AG04450 (cell line): Measurements from ENCODE around the gene RNF213. TPM values are rescaled to one million over a fixed set of nuclear protein-coding genes. Genes with fewer than 3 reads are reported as not detected.
A peak's percentile ranks its signal among the peaks of the same experiment; 100 is the strongest.

ENCODE experiments used
- CTCF ChIA-PET: fragments of 300-600, 350-600 bp; formaldehyde crosslinking; extraction: SDS; loops from one replicate; lab custom pipeline; 2022; ENCODE audit warnings: antibody characterized with exemption, inconsistent platforms; lab: Charles Lee
- POLR2A ChIA-PET: fragments of 350-600 bp; formaldehyde crosslinking; extraction: SDS; loops from one replicate; lab custom pipeline; 2021; ENCODE audit warnings: antibody characterized with exemption, inconsistent platforms; lab: Yijun Ruan, JAX
- DNase-seq: peaks from one replicate; pipeline ENCODE4 v3.0.0-alpha.2; 2011; ENCODE audit warnings: low read depth, low spot score
- H3K27ac ChIP-seq: one replicate; pipeline ENCODE4 v1.5.1; 2012; ENCODE audit warnings: low read depth, low read length, control low read depth
- H3K27me3 ChIP-seq: one replicate; pipeline ENCODE4 v1.6.0; 2012; ENCODE audit warnings: low read length; ENCODE audit not compliant: control insufficient read depth, insufficient read depth
- H3K4me3 ChIP-seq: 2 replicates; pipeline ENCODE4 v1.5.1; 2011; ENCODE audit warnings: mild to moderate bottlenecking, low read depth, low read length, control low read depth
- H3K9me3 ChIP-seq: 2 replicates; pipeline ENCODE4 v1.5.1; 2012; ENCODE audit warnings: low read length; ENCODE audit not compliant: control insufficient read depth, insufficient read depth
- polyA plus RNA-seq: library from polyadenylated mRNA; depleted of rRNA; stranded (reverse); fragments of >200 nt; gene quantifications from 2 replicates; pipeline ENCODE4 v1.2.3, GENCODE V29; 2011
- TF ChIP-seq, protein P1 (sequence below): IDR thresholded peaks from 2 replicates; pipeline ENCODE4 v1.5.1; 2011; ENCODE audit warnings: low read depth, low read length, control low read depth, inconsistent platforms

Gene RNF213
- polyA plus RNA-seq, 1 experiment: 46.8 TPM

DNA sequence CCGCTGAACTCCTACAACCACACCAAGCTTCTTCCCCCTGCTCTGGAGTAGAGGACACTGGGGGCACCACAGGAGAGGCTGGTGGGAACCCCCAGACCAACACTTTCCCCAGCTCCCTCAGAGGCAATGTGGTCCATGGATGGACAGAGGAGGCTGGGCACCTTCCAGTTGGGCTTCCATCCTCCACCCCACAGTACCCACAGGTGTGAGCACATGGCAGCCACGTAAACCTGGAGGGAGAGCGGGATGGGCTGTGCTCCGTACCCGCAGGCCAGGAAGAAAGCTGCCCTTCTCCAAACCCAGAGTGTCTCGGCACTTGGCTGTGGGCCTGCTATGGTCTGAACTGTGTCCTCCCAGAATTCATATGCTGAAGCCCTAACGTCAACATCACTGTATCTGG is 42.3 kb upstream of the RNF213 start:
- Histone ChIP-seq H3K4me3 (no peak overlapping the region), H3K9me3 (no peaks in the 10 kb centered on the region; the same call in 1 of the 2 replicates), H3K27ac (no peak overlapping the region), H3K27me3 (no peaks in the 10 kb centered on the region)
- CTCF ChIA-PET: interaction anchor here (0.7 to 1.2 kb wide), 3 partner anchors 23 to 117 kb away, joined by 3 to 4 read pairs (median 3); partner anchors contain the start of gene GAA
- POLR2A ChIA-PET: no interaction called here
- TF ChIP-seq, protein P1, sequence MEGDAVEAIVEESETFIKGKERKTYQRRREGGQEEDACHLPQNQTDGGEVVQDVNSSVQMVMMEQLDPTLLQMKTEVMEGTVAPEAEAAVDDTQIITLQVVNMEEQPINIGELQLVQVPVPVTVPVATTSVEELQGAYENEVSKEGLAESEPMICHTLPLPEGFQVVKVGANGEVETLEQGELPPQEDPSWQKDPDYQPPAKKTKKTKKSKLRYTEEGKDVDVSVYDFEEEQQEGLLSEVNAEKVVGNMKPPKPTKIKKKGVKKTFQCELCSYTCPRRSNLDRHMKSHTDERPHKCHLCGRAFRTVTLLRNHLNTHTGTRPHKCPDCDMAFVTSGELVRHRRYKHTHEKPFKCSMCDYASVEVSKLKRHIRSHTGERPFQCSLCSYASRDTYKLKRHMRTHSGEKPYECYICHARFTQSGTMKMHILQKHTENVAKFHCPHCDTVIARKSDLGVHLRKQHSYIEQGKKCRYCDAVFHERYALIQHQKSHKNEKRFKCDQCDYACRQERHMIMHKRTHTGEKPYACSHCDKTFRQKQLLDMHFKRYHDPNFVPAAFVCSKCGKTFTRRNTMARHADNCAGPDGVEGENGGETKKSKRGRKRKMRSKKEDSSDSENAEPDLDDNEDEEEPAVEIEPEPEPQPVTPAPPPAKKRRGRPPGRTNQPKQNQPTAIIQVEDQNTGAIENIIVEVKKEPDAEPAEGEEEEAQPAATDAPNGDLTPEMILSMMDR: no peak
- DNase-seq: no peak

DNA sequence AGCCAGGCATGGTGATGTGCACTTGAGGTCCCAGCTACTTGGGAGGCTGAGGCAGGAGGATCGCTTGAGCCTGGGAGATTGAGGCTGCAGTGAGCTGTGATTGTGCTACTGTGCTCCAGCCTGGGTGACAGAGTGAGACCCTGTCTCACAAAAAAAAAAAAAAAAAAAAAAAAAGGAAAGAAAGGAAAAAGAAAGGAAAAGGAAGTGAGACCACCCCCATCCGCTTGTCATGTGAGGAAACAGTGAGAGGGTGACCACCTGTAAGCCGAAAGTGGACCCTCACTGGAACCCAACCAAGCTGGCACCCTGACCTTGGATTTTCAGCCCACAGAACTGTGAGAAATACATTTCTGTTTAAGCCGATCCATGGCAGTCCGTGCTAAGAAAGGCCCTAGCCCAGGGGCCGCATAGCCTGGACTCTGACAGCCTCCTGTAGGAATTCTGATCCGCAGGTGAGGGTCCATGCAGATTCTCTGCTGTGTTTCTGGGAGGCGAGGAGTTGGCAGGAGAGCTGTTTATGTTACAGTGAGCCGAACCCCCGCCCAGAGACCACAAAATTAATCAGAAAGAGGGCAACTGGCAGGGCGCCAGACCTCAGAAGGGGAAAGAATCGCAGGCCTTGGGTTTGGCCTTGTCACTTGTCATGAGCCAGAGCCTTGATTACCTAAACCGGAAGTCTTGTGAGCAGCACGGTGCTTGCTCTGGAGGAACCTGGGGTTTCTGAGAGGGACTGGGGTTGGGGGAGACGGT is 41.5 kb upstream of the RNF213 start:
- ChIA-PET POLR2A (interaction anchor here (0.7 kb wide), 1 partner anchor 41 kb away, joined by 8 read pairs; the partner anchor contains the start of gene RNF213), CTCF (interaction anchor here (0.6 to 1.2 kb wide), 3 partner anchors 44 to 118 kb away, joined by 3 to 4 read pairs (median 3); partner anchors contain the start of gene GAA)
- Histone ChIP-seq H3K27ac (peak overlapping the region; percentile 68), H3K27me3 (no peaks in the 10 kb centered on the region), H3K9me3 (no peaks in the 10 kb centered on the region; the same call in 1 of the 2 replicates), H3K4me3 (peak overlapping the region; percentile 80)
- DNase-seq: peak; percentile 13
- TF ChIP-seq, protein P1: no peak

DNA sequence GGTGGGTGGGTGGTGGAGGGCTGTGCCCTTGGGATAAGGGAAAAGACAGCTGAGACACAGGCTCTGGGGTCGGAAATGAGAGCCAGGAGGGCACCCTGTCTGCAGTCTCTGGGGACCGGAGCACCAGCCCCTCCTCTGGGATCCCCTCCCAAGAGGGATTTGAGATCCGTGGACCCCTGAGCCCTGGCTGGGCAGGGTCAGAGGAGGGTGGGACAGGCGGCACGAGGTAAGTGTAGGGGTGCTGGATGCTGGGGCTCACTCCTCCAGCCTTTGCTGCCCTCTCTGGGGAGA is 40.9 kb upstream of the RNF213 start:
- TF ChIP-seq, protein P1: no peak
- H3K9me3 ChIP-seq: no peaks in the 10 kb centered on the region; the same call in 1 of the 2 replicates
- ChIA-PET POLR2A (interaction anchor here (0.6 to 1.1 kb wide), 3 partner anchors 14 to 1825 kb away, joined by 5 to 8 read pairs (median 5); partner anchors contain the start of gene RNF213), CTCF (interaction anchor here (0.6 kb wide), 1 partner anchor 83 kb away, joined by 3 read pairs; no protein-coding TSS in a partner anchor)
- peak overlapping the region; percentile 68 for H3K27ac ChIP-seq
- H3K27me3 ChIP-seq: no peaks in the 10 kb centered on the region
- no peak for DNase-seq
- H3K4me3 ChIP-seq: peak overlapping the region; percentile 80

DNA sequence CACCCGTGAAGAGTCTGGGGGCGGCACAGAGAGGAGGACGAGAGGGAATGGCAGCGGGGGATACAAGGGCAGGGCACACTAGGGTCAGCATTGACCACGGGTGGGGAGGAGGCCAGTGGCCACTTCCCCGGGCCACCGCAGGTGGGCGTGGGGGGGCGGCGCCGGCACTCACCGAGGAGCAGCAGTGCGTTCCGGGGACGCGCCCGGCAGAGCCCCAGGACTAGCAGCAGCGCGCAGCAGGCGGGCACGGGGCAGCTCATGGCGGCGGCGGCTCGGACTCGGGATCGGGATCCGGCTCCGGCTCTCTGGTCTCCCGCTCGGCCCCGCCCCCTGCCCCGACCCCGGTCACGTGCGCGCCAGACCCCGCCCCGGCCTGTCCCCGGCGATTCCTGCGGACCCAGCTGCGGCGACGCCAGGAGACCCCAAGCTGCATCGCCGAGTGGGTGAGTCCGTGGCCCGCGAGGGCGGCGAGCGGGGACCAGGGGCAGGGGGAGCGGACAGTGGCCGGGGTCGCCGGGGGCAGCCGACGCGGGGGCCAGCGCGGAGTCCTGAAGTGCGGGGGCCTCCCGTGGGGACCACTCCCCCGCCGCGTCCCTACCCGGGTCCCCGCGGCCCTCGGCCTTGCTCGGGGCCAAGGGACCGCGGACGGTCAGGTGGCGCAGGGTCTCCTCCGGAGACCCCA is 40.5 kb upstream of the RNF213 start, which contains the start of the genes SGSH and SLC26A11:
Gene SGSH, minus strand, starts transcription at position 280 of the 682 bp plus-strand sequence. Its CDS starts 20 bp downstream, at position 260.
Gene SLC26A11, plus strand, starts transcription at position 374 of the 682 bp plus-strand sequence. CDS start 1,134 bp downstream, outside the sequence.
- TF ChIP-seq, protein P1: no peak
- peak within 1 kb of the TSS; percentile 80 for H3K4me3 ChIP-seq
- ChIA-PET CTCF (interaction anchor here (0.8 kb wide), 1 partner anchor 119 kb away, joined by 3 read pairs; the partner anchor contains the start of gene GAA), POLR2A (interaction anchor here (0.6 to 1.1 kb wide), 3 partner anchors 14 to 1824 kb away, joined by 3 to 5 read pairs (median 5); no protein-coding TSS in a partner anchor)
- H3K27me3 ChIP-seq: no peaks in the 10 kb centered on the region
- H3K9me3 ChIP-seq: no peaks in the 10 kb centered on the region; the same call in 1 of the 2 replicates
- peak within 1 kb of the TSS; percentile 68 for H3K27ac ChIP-seq
- no peak for DNase-seq
